ENCODE results near the gene MYL5. TPM values are rescaled to one million over a fixed set of nuclear protein-coding genes. Genes with fewer than 3 reads are reported as not detected.

MYL5 gene
- total RNA-seq, 6 donors from 2014 or later, result 4.7 to 25.1 (median 17.1) TPM

DNA sequence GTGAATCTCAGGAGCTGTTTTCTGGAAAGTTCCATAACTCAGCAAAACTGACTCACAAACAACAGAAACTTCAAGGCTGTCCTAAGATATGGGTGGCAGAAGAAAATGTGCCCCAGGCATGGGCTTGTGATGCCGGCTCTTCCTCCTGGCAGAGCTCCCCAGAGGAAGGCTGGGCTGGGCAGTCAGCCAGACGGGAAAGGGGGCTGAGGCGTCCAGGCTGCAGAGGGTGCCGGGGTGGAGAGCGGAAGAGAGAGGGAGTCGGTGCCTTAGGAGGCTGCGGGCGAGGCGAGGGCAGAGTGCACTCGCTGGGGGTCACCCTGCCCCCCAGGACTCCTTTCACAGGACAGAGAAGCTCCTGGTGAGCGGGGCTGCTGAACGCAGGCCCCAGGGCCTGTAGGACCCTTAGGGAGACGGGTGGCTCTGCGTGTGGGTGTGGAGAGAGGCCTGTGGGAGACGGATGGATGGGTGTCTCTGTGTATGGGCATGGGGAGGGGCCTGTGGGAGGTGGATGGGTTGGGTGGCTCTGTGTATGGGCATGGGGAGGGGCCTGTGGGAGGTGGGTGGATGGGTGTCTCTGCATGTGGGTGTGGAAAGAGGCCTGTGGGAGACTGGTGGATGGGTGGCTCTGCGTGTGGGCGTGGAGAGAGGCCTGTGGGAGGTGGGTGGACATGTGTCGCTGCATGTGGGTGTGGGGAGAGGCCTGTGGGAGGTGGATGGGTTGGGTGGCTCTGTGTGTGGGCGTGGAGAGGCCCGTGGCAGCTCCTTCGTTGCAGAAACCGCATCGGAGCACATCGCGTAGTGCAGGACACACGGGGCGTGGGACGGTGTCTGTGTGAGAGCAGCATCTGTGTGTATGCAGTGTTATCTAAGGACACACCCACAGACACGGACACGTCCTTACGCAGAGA lies 47.2 kb downstream of the MYL5 start:
- H3K27ac ChIP-seq, result peak overlapping the region; percentile 0 to 57 (median 48)
- H3K4me3 ChIP-seq, result no peak overlapping the region
- 59 to 66% methylated on average over 31 of the region's 31 CpGs for WGBS, 2 donors
- no peak for TF ChIP-seq EP300 (IDR thresholded peaks at IDR 0.05)
- TF ChIP-seq POLR2A (IDR thresholded peaks at IDR 0.05), result no peak
- no peak for TF ChIP-seq POLR2AphosphoS5 (IDR thresholded peaks at IDR 0.05)
- TF ChIP-seq, protein P1, sequence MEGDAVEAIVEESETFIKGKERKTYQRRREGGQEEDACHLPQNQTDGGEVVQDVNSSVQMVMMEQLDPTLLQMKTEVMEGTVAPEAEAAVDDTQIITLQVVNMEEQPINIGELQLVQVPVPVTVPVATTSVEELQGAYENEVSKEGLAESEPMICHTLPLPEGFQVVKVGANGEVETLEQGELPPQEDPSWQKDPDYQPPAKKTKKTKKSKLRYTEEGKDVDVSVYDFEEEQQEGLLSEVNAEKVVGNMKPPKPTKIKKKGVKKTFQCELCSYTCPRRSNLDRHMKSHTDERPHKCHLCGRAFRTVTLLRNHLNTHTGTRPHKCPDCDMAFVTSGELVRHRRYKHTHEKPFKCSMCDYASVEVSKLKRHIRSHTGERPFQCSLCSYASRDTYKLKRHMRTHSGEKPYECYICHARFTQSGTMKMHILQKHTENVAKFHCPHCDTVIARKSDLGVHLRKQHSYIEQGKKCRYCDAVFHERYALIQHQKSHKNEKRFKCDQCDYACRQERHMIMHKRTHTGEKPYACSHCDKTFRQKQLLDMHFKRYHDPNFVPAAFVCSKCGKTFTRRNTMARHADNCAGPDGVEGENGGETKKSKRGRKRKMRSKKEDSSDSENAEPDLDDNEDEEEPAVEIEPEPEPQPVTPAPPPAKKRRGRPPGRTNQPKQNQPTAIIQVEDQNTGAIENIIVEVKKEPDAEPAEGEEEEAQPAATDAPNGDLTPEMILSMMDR (IDR thresholded peaks at IDR 0.05), result no peak
- DNase-seq (peak in 1 of 2 donors; percentile 62), ATAC-seq (ENCODE audit: low FRiP score in 2 of 2) (peak; percentile 11 to 27)
- no peaks in the 10 kb centered on the region for H3K27me3 ChIP-seq
- H3K36me3 ChIP-seq, result peaks cover 0 to 11% (median 8%) of the 10 kb centered on the region in 4 donors
- no peaks in the 10 kb centered on the region for H3K9me3 ChIP-seq
- H3K4me1 ChIP-seq, result peaks cover 15 to 43% (median 20%) of the 10 kb centered on the region in 4 donors

GRCh38 chr4:722169-722725 lies 47.9 kb downstream of the MYL5 start:
- Histone ChIP-seq H3K27me3 (no peaks in the 10 kb centered on the region), H3K36me3 (peaks cover 0 to 11% (median 8%) of the 10 kb centered on the region in 4 donors), H3K4me3 (no peak overlapping the region), H3K4me1 (peaks cover 19 to 46% (median 27%) of the 10 kb centered on the region in 4 donors), H3K27ac (no peak overlapping the region), H3K9me3 (no peaks in the 10 kb centered on the region)
- TF ChIP-seq POLR2A (IDR thresholded peaks at IDR 0.05), result no peak
- TF ChIP-seq, protein P1 (IDR thresholded peaks at IDR 0.05), result no peak
- no peak for TF ChIP-seq POLR2AphosphoS5 (IDR thresholded peaks at IDR 0.05)
- no peak for TF ChIP-seq EP300 (IDR thresholded peaks at IDR 0.05)
- 90 to 96% methylated on average over 37 to 47 of the region's 47 CpGs for WGBS, 2 donors
- ATAC-seq (ENCODE audit: low FRiP score in 2 of 2) (no peak), DNase-seq (peak in 1 of 2 donors; percentile 81)

DNA sequence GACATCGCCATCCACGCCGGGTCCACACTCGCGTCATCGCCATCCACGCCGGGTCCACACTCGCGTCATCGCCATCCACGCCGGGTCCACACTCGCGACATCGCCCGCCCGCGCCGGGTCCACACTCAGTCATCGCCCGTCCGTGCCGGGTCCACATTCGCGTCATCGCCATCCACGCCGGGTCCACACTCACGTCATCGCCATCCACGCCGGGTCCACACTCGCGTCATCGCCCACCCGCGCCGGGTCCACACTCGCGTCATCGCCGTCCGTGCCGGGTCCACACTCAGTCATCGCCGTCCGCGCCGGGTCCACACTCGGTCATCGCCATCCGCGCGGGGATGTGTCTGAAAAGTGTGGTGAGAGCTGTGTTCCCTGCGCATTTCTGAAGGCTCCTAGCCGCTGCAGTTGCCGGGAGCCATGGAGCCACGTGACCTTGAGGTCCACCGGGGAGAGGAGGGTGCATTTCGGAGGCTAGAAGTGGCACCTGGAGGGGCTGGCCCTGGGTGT lies 48.6 kb downstream of the MYL5 start:
- Histone ChIP-seq H3K4me1 (peaks cover 19 to 40% (median 28%) of the 10 kb centered on the region in 4 donors), H3K27ac (peak overlapping the region in 1 of 4 donors; percentile 43), H3K9me3 (no peaks in the 10 kb centered on the region), H3K36me3 (peaks cover 0 to 11% (median 8%) of the 10 kb centered on the region in 4 donors), H3K4me3 (no peak overlapping the region), H3K27me3 (no peaks in the 10 kb centered on the region)
- peak in 1 of 2 donors; percentile 81 for DNase-seq
- no peak for ATAC-seq (ENCODE audit: low FRiP score in 2 of 2)
- TF ChIP-seq POLR2AphosphoS5 (IDR thresholded peaks at IDR 0.05) (no peak), POLR2A (IDR thresholded peaks at IDR 0.05) (no peak), EP300 (IDR thresholded peaks at IDR 0.05) (no peak)
- TF ChIP-seq, protein P1 (IDR thresholded peaks at IDR 0.05), result no peak
- 97 to 98% methylated on average over 59 to 61 of the region's 61 CpGs for WGBS, 2 donors

DNA sequence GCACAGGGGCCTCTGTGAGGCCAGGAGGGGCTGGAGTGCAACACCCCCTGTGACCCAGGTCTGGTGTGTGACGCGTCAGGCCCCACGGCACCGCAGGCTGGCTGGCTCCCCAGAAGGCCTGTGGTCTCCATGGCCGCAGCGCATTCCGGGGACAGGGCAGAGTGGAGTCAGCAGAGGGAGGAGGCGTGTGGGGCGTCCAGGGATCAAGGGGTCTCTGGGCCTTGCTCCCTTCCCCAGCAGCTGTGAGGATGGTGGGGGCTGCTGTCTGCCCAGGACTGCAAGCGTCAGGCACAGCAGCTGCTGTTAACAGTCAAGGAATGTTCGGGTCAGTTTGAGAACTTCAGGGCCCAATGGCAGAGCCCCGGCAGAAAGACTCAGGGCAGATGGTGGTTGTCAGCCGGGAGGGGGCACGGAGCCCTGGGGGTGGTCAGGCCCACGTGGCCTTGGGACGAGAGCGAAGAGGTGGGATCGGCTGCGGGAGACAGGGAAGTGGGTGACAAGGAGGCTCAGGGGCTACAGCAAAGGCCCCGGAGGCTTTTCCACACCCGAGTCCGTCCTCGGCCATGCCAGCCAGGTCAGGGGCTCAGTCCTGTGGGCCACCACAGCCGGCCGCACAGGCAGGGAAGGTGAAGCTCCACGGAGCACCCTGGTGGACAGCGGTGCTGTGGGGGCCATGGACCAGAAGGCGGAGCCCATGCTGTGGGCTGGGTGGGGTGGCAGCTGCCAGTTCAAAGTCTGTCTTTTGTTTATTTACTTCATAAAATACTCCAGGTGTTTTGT lies 49.6 kb downstream of the MYL5 start:
- DNase-seq, result peak in 1 of 2 donors; percentile 82
- Histone ChIP-seq H3K9me3 (no peaks in the 10 kb centered on the region), H3K36me3 (peaks cover 0 to 11% (median 8%) of the 10 kb centered on the region in 4 donors), H3K27me3 (no peaks in the 10 kb centered on the region), H3K4me1 (peaks cover 19 to 40% (median 28%) of the 10 kb centered on the region in 4 donors), H3K27ac (peak overlapping the region in 1 of 4 donors; percentile 43), H3K4me3 (no peak overlapping the region)
- peak in 1 of 2 donors; percentile 2 for ATAC-seq (ENCODE audit: low FRiP score in 2 of 2)
- WGBS, 2 donors, result 94 to 95% methylated on average over 25 to 28 of the region's 28 CpGs
- no peak for TF ChIP-seq POLR2A (IDR thresholded peaks at IDR 0.05)
- TF ChIP-seq POLR2AphosphoS5 (IDR thresholded peaks at IDR 0.05), result no peak
- TF ChIP-seq, protein P1 (IDR thresholded peaks at IDR 0.05), result no peak
- TF ChIP-seq EP300 (IDR thresholded peaks at IDR 0.05), result no peak
